Activated naive CD4-positive, alpha-beta T cell treated with anti-CD3 and anti-CD28 coated beads, Interleukin-2, amount 10 ng/mL, durations not matched to agents 7 days and 5 days (primary cell): ENCODE measurements around the gene ABCA13.

Experiments
- CTCF ChIA-PET: fragments of 350-600 bp; sonication (Branson Sonifier 250); formaldehyde crosslinking; loops from one replicate; lab custom pipeline; 2021; ENCODE audit warnings: antibody characterized with exemption; lab: Charles Lee
- DNase-seq: peaks from one replicate; pipeline ENCODE4 v3.0.0-alpha.2; 2020
- H3K27ac Mint-ChIP-seq: one replicate; pipeline ENCODE4 v1.8.0; 2021; ENCODE audit warnings: mild to moderate bottlenecking, moderate library complexity, mixed read lengths
- H3K27me3 Mint-ChIP-seq: one replicate; pipeline ENCODE4 v1.8.0; 2021; ENCODE audit warnings: mild to moderate bottlenecking, mixed read lengths
- H3K36me3 Mint-ChIP-seq: one replicate; pipeline ENCODE4 v1.8.0; 2021; ENCODE audit warnings: mixed read lengths
- H3K4me1 Mint-ChIP-seq: one replicate; pipeline ENCODE4 v1.8.0; 2021; ENCODE audit warnings: mixed read lengths
- H3K4me3 Mint-ChIP-seq: one replicate; pipeline ENCODE4 v1.8.0; 2021; ENCODE audit warnings: mild to moderate bottlenecking, moderate library complexity, mixed read lengths
- H3K9me3 Mint-ChIP-seq: one replicate; pipeline ENCODE4 v1.8.0; 2021; ENCODE audit warnings: mixed read lengths

Gene ABCA13

GRCh38 chr7:48244864-48245271 lies 73.6 kb downstream of the ABCA13 start:
- DNase-seq: no peak
- CTCF ChIA-PET: no interaction called here
- no peaks in the 10 kb centered on the region for H3K4me1 Mint-ChIP-seq
- H3K9me3 Mint-ChIP-seq: no peaks in the 10 kb centered on the region
- H3K27me3 Mint-ChIP-seq: peaks cover 7% of the 10 kb centered on the region
- H3K27ac Mint-ChIP-seq: no peak overlapping the region
- no peaks in the 10 kb centered on the region for H3K36me3 Mint-ChIP-seq
- H3K4me3 Mint-ChIP-seq: no peak overlapping the region

GRCh38 chr7:48245751-48246472 lies 74.7 kb downstream of the ABCA13 start:
- H3K4me3 Mint-ChIP-seq: no peak overlapping the region
- no peaks in the 10 kb centered on the region for H3K9me3 Mint-ChIP-seq
- no peaks in the 10 kb centered on the region for H3K4me1 Mint-ChIP-seq
- no peaks in the 10 kb centered on the region for H3K36me3 Mint-ChIP-seq
- no peak for DNase-seq
- H3K27ac Mint-ChIP-seq: no peak overlapping the region
- CTCF ChIA-PET: no interaction called here
- peaks cover 7% of the 10 kb centered on the region for H3K27me3 Mint-ChIP-seq

- Mint-ChIP-seq H3K9me3 (no peaks in the 10 kb centered on the region), H3K4me1 (no peaks in the 10 kb centered on the region), H3K27me3 (peaks cover 4% of the 10 kb centered on the region), H3K4me3 (no peak overlapping the region), H3K27ac (no peak overlapping the region), H3K36me3 (no peaks in the 10 kb centered on the region)
- CTCF ChIA-PET: no interaction called here
- DNase-seq: no peak
These were observed 77.9 kb downstream of the ABCA13 start for GRCh38 chr7:48249166-48249565.

DNA sequence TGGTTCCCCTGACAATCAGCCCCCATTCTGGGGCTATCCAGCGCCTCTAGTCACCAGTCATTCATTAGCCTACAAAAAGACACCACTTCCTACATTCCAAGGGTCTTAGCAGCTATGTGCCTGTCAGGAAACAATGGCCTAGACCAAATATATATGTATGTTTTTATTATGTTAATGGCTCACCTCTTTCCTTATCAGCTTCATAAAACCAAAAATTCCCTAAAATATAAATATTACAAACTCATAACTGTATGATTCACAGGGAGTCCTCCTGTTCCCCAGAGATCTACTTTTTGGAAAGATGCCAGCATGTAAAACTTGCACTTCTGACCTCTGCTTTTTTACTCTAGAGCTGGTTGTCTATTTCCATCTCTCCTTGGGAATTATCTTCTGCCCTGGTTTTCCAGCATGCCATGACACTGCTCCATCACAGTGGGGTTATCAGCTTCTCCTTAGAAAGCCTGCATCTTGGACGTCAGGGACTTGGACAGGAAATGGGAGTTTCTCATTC lies 79.2 kb downstream of the ABCA13 start:
- Mint-ChIP-seq H3K27ac (no peak overlapping the region), H3K27me3 (no peaks in the 10 kb centered on the region), H3K9me3 (no peaks in the 10 kb centered on the region), H3K4me1 (no peaks in the 10 kb centered on the region), H3K4me3 (no peak overlapping the region), H3K36me3 (no peaks in the 10 kb centered on the region)
- CTCF ChIA-PET: no interaction called here
- no peak for DNase-seq

GRCh38 chr7:48251766-48252165 lies 80.5 kb downstream of the ABCA13 start:
- no peak overlapping the region for H3K27ac Mint-ChIP-seq
- H3K36me3 Mint-ChIP-seq: no peaks in the 10 kb centered on the region
- no peaks in the 10 kb centered on the region for H3K27me3 Mint-ChIP-seq
- no peak overlapping the region for H3K4me3 Mint-ChIP-seq
- no peaks in the 10 kb centered on the region for H3K4me1 Mint-ChIP-seq
- CTCF ChIA-PET: interaction anchor here (0.7 kb wide), 1 partner anchor 307 kb away, joined by 4 read pairs; no protein-coding TSS in a partner anchor
- DNase-seq: no peak
- no peaks in the 10 kb centered on the region for H3K9me3 Mint-ChIP-seq

GRCh38 chr7:48252995-48253394 lies 81.7 kb downstream of the ABCA13 start:
- Mint-ChIP-seq H3K4me3 (no peak overlapping the region), H3K36me3 (no peaks in the 10 kb centered on the region), H3K27ac (no peak overlapping the region), H3K27me3 (no peaks in the 10 kb centered on the region), H3K9me3 (no peaks in the 10 kb centered on the region), H3K4me1 (no peaks in the 10 kb centered on the region)
- CTCF ChIA-PET: no interaction called here
- DNase-seq: no peak

- H3K9me3 Mint-ChIP-seq: no peaks in the 10 kb centered on the region
- no peak overlapping the region for H3K27ac Mint-ChIP-seq
- CTCF ChIA-PET: no interaction called here
- H3K4me1 Mint-ChIP-seq: no peaks in the 10 kb centered on the region
- no peaks in the 10 kb centered on the region for H3K27me3 Mint-ChIP-seq
- H3K36me3 Mint-ChIP-seq: no peaks in the 10 kb centered on the region
- no peak for DNase-seq
- H3K4me3 Mint-ChIP-seq: no peak overlapping the region
These were observed 83.8 kb downstream of the ABCA13 start for GRCh38 chr7:48255046-48255445.

DNA sequence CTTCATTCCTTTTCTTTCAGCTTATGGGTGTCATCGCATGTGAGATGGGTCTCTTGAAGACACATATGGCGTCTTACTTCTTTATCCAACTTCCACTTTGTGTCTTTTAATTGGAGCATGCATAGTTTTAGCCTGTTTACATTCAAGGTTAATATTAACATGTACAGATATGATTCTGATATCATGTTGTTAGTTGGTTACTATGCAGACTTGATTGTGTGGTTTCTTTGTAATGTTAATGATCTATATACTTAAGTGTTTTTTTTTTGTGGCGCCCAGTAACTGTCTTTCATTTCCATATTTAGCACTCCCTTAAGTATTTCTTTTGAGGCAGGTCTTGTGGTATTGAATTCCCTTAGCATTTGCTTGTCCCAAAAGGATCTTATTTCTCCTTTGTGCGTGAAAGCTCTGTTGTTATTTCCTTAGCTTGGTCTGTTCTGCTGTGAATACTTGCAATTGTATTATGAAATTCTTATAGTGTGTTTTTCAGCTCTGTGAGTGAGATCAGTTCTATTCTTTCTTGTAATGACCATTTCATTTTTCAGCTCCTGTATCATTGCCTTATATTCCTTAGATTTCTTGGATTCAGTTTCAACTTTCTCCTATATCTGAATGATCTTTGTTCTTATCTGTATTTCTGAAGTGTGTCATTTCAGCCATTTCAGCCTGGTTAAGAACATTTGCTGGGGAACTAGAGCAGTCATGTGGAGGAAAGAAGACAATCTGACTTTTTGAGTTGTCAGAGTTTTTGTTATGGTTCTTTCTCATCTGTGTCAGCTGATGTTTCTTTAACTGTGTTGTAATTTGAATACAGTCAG lies 88.4 kb downstream of the ABCA13 start:
- no peak for DNase-seq
- H3K36me3 Mint-ChIP-seq: no peaks in the 10 kb centered on the region
- no peak overlapping the region for H3K27ac Mint-ChIP-seq
- CTCF ChIA-PET: no interaction called here
- no peaks in the 10 kb centered on the region for H3K27me3 Mint-ChIP-seq
- no peaks in the 10 kb centered on the region for H3K9me3 Mint-ChIP-seq
- no peak overlapping the region for H3K4me3 Mint-ChIP-seq
- H3K4me1 Mint-ChIP-seq: no peaks in the 10 kb centered on the region

DNA sequence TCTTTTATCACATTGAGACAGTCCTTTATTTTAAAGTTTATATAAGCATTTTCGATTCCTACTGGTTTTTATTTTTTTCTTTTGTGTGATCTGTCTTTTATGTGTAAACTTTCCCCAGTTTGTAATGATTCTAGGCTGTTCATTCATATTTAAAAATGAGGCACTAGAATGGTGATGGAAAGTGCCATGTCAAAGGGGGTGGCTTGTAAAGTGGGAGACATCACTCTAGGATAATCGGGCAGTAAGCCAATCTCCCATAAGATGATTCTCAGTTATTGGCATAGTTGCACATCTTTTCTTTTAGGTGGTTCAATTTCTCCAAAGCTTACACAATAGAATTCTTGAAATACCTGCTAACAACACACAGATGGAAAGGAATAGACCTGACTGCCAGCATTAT lies 90.4 kb downstream of the ABCA13 start:
- CTCF ChIA-PET: no interaction called here
- H3K27me3 Mint-ChIP-seq: no peaks in the 10 kb centered on the region
- DNase-seq: no peak
- H3K27ac Mint-ChIP-seq: no peak overlapping the region
- no peaks in the 10 kb centered on the region for H3K9me3 Mint-ChIP-seq
- H3K4me3 Mint-ChIP-seq: no peak overlapping the region
- H3K4me1 Mint-ChIP-seq: no peaks in the 10 kb centered on the region
- no peaks in the 10 kb centered on the region for H3K36me3 Mint-ChIP-seq

DNA sequence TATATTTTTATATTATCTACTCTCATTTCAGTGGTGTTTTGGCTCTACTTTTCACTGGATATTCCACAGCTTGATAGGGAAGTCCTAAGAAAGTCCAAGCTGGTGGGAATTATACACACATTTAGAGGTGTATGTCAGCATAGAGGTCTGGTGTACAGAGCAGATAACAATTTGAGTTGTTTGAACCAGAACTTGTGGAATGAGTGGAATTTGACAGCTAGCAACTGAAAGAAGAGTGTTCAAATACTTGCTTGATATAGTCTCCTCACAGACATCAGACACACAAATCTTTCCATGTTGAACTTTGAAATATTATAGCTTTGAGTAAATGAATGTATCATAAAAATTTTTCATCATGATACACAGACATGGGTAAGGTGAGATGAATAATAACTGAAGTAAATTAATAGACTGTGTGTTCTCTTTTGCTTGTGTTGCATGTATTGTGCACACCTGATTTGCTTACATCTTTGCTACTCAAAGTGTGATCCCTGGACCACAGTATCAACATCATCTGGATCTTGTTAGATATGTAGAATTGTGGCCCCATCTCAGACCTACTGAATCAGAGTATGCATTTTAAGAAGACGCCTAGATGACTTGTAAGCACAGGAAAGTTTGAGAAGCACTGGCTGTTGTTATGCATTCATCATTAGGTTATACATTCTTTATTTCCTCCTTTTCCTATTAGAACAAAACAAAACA lies 91.5 kb downstream of the ABCA13 start:
- no peaks in the 10 kb centered on the region for H3K9me3 Mint-ChIP-seq
- H3K4me1 Mint-ChIP-seq: no peaks in the 10 kb centered on the region
- CTCF ChIA-PET: no interaction called here
- no peak for DNase-seq
- no peak overlapping the region for H3K4me3 Mint-ChIP-seq
- no peaks in the 10 kb centered on the region for H3K27me3 Mint-ChIP-seq
- no peak overlapping the region for H3K27ac Mint-ChIP-seq
- H3K36me3 Mint-ChIP-seq: no peaks in the 10 kb centered on the region

DNA sequence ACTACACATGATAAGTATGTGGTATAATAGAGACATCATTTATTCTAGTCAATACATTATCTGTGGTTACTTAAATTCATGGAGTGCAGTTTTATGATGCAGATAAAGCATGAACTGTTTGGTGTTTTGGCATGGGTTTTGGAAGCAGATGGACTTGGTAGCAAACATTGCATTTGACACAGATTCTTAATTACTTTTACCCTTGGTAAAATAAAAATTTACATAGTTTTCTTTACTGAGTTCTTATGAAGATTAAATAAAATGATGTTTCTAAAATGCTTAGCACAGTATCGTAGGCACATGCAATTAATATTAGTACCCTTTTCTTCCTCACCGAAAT lies 92.0 kb downstream of the ABCA13 start:
- Mint-ChIP-seq H3K4me3 (no peak overlapping the region), H3K4me1 (no peaks in the 10 kb centered on the region), H3K27ac (no peak overlapping the region), H3K36me3 (no peaks in the 10 kb centered on the region), H3K27me3 (peaks cover under 1% of the 10 kb centered on the region), H3K9me3 (no peaks in the 10 kb centered on the region)
- CTCF ChIA-PET: no interaction called here
- no peak for DNase-seq

GRCh38 chr7:48269066-48269465 lies 97.8 kb downstream of the ABCA13 start:
- no peak overlapping the region for H3K4me3 Mint-ChIP-seq
- DNase-seq: no peak
- CTCF ChIA-PET: no interaction called here
- no peaks in the 10 kb centered on the region for H3K9me3 Mint-ChIP-seq
- H3K36me3 Mint-ChIP-seq: no peaks in the 10 kb centered on the region
- H3K27ac Mint-ChIP-seq: no peak overlapping the region
- H3K27me3 Mint-ChIP-seq: peaks cover 3% of the 10 kb centered on the region
- no peaks in the 10 kb centered on the region for H3K4me1 Mint-ChIP-seq

DNA sequence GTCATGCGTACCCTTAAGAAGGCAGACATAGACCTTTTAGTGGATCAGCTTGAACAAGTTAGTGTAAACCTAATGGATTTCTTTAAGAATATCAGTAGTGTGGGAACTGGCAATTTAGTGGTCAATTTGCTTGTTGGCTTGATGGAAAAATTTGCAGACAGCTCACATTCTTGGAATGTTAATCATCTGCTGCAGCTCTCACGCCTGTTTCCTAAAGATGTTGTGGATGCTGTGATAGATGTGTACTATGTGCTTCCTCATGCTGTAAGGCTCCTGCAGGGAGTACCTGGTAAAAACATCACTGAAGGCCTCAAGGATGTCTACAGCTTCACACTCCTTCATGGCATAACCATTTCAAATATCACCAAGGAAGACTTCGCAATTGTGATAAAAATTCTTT lies 103.4 kb downstream of the ABCA13 start:
- H3K9me3 Mint-ChIP-seq: no peaks in the 10 kb centered on the region
- H3K4me1 Mint-ChIP-seq: no peaks in the 10 kb centered on the region
- no peak overlapping the region for H3K27ac Mint-ChIP-seq
- no peak for DNase-seq
- no peaks in the 10 kb centered on the region for H3K36me3 Mint-ChIP-seq
- CTCF ChIA-PET: no interaction called here
- no peak overlapping the region for H3K4me3 Mint-ChIP-seq
- no peaks in the 10 kb centered on the region for H3K27me3 Mint-ChIP-seq

DNA sequence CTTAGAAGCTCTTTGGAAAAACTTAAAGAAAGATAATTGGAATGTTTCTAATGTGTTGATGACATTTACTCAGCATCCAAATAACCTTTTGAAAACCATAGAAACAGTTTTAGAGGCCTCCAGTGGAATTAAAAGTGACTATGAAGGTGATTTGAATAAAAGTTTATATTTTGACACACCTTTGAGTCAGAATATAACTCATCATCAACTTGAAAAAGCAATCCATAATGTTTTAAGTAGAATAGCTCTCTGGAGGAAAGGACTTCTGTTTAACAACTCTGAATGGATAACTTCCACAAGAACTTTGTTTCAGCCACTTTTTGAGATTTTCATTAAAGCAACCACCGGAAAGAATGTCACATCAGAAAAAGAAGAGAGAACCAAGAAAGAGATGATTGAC lies 108.2 kb downstream of the ABCA13 start:
- Mint-ChIP-seq H3K27me3 (no peaks in the 10 kb centered on the region), H3K27ac (no peak overlapping the region), H3K36me3 (no peaks in the 10 kb centered on the region), H3K4me3 (no peak overlapping the region), H3K9me3 (no peaks in the 10 kb centered on the region), H3K4me1 (no peaks in the 10 kb centered on the region)
- DNase-seq: no peak
- CTCF ChIA-PET: interaction anchor here (0.7 kb wide), 1 partner anchor 20 kb away, joined by 3 read pairs; no protein-coding TSS in a partner anchor
